DMS114 treated with DMSO at 0.1 percent for 48 hours (cell line): ENCODE measurements around the gene ELMO3.

ENCODE experiments used
- DNase-seq: peaks from one replicate; lab custom pipeline; 2025; ENCODE audit not compliant: unreplicated experiment; lab: John Stamatoyannopoulos, UW

The ELMO3 gene

DNA sequence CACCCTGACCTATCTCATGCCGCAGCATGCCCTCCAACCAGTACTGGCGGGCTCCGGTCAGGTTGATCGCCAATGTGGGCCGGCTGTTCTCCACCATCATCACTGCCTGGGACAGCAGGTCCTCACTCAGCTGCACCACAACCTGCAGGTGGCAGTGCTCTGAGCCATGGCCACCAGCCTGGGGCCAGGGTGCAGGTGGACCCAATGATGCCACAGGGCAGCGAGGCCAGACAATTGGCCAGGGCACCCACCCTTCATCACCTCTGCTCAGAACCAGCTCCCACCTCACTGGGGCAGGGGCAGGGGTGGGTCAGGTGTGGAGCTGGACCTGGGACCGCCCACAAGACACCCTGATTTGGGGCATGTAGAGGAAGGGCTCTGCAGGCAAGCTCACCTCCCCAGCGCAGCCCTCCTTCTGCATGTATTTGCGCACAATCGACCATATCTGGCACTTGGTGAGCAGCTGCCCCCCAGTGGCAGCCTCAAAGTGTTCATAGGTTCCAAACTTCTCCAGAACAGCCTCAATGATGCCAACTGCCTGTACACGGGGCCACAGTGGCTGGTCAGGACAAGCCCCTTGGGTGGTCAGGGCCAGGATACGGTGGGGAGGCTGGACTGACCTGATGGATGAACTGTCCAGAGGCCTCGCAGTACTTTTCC, 19.4 kb upstream of the ELMO3 start:
- DNase-seq, result peak; percentile 45

DNA sequence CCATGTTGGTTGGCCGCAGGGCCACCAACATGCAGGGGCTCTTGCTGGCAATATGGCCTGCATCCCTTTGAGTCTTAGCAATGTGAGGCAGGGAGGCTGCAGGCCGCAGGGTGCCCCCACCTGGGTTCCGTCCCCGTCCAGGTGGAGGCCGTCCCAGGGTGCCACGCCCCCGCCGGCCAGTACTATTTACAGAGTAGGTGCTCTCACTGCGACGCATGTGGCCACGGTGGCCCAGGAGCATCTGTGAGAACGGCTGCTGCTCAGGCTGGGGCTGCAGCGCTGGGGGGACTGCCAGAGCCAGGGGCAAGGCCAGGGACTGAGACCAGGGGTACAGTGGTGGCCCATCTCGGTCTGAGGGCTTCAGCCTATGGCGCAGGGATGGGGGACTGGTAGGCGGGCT, 18.8 kb upstream of the ELMO3 start:
- DNase-seq, result no peak

DNA sequence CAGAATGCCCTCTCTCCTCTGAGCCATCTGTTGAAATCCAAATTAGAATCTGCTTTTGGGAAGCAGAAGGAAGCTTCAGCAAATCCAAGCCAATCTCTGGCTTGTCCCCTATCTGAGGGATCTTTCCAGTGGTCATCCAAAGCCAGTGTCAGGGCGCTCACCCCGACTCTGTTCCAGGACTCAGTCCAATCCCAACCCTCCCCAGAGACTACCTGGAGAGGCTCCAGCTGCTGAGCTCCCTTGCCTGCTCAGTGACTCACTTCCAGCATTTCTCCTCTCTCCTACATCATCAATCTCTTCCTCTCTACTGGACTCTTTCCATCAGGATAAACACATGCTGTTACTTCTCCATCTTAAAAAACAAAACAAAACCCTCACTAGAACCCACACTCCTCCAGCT, 17.6 kb upstream of the ELMO3 start:
- no peak for DNase-seq

DNA sequence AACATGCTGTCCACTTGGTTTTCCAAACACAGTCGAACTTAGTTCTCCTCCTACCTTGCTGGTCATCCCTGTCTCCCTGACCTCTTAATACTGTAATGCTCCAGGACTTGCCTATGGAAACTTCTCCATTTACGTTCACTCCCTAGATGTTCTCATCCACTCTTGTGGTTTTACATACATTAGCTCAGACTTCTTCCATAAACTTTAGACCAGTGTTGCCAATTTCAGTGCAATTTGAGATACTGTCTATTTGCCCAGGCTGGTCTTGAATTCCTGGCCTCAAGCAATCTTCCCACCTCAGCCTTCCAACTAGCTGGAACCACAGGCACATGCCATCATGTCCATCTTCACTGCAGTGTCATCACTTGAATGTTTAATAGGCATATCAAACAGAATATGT, 16.6 kb upstream of the ELMO3 start:
- no peak for DNase-seq

DNA sequence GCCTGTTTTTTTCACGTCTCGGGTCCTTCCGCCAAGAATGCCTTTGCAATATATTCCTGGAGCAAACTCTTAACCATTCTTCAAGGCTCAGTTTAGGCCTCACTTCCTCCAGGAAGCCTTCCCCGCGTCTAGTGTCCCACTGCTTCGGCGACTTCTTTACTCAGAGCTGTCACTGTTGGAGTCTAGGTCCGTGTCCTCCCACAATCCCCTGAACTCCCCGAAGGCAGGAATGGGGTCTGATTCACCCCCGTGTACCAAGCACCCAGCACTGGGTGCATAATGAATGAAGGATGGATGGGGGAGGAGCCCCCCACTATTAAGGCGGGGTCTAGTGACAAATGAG, 15.7 kb upstream of the ELMO3 start:
- DNase-seq, result no peak

DNA sequence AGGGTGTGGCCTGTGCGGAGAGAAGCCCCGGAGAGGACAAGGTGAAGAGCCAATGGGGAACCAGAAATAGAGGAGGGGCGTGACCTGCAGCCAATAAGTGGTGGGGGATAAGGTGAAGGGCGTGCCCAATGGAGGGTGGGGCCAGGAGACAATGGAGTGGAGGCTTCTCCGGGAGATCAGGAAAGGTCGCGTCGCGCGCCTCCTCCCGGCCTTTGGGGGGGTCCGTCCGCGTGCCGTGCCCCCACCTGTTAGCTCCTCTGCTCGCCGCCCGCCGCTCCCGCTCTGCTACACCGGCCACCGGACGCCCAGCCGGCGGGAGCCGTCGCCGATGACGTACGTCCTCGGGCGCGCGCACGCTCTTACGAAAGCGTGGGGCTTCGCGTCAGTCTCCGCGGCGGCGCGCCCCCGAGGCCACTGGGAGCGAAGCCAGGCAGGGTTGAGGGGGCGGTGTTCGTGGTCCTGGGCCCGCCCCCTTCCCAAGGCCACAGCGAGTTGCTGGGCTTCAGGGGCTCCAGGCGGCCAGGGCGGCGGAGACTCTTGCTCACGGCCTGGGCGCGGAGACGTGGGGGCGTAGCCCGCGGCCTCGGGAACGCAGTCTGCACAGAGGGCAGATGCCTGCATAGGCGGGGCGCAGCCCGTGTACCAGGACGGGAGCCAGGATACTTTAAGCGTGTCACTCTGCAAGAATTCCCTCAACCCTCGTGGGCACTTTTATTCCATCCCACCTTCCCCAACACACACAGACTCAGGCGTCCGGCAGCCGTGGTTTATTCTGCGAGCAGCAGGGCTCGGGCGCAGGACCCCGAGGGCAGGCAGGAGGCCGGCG, 15.1 kb upstream of the ELMO3 start, which contains the start of gene MATCAP1:
Gene MATCAP1 (minus strand): TSS at position 337 of the 826 bp plus-strand sequence. CDS start 3,353 bp downstream, outside the sequence.
- DNase-seq, result peak; percentile 99

DNA sequence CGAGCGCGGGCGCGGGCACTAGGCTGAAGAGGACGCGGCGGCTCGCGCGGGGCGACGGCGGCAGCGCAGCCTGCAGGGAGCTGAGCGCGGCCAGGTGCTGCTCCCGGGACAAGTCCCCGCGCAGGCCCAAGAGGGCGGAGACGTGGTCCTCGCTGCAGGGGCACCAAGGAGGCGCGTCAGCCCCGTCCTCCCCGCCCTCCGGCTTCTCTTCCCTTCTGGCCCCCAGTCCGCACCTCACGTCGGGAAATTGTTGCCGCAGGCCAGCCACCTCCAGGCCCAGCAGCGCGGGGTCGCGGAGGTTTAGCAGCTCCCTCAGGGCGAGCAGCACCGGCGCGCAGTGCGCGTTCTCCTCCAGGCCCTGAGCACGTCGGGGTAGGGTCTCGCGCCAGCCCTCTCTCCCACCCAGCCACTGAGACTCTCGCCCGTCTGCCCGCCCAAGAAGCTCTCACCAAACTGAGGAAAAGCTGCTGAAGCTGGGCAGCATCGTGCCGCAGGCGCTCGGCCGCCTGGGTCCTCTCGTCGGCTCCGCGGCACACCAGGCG, 14.4 kb upstream of the ELMO3 start:
- no peak for DNase-seq

DNA sequence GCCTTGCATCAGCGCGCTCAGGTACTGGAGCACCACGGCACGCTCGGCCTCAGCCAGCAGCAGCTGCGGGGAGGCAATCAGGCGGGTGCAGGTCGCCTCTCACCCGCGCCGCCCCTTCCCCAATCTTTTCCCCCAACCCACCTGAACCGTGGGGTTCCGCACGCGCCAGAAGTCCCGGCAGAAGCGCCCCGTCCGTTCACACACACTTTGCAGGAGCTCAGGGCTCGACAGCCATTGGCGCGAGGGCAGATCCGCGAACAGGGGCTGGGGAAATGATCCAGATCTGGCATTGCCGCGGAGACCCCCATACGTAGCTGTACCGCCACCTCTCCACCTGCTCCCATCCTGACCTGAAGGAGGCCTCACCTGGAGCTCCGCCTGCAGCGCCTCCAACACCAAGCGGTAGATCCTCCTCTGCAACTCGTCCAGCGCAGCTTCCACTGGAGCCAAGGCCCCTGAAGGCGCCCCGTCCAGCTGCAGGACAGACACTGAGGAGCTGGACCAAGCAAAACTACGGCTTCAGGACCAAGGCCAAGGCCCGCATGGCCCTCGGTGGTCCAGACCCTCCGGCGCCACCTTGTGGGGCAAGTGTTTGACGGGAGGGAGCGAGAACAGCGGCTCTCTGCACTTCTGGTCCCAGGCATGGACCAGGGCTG, 13.8 kb upstream of the ELMO3 start:
- peak; percentile 71 for DNase-seq

DNA sequence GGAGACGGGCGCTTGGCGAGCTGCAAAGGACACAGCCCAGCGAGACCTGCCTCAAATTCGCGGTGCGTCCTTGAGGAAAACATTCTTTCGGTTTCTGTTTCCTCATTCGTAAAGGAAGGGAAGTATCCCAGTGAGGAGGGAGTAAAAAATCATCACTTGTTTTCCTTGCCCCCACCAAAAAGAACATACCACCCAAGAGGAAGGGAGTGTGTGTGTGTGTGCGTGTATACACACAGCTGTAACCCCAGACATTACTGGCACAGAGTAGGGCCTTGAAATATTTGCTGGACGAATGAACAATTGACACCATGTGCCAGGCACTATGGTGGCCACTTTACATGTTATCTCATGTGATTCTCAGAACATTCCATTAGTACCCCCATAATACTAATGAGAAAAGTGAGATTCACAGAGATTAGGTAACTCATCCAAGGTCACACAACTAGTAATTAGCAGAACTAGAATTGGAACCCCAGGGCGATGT, 13.2 kb upstream of the ELMO3 start:
- DNase-seq, result no peak

DNA sequence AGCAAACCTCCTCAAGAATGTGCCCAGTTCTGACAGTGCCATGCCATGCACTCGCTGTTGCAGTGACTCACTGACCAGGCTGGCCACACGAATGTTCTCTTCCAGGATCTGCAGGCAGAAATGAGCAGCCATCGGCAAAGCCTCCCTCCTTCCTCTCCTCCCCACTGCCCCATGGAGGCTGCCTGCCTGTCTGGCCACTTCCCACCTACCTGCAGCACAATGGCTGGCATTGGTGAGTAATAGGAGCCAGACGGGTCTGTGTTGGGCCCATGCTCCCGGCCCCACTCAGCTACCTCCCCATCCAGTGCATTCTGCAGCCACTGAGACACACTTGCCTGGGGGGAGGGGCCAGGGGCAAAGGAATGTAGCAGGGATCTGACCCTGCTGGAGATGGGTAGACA, 12.4 kb upstream of the ELMO3 start:
- no peak for DNase-seq

DNA sequence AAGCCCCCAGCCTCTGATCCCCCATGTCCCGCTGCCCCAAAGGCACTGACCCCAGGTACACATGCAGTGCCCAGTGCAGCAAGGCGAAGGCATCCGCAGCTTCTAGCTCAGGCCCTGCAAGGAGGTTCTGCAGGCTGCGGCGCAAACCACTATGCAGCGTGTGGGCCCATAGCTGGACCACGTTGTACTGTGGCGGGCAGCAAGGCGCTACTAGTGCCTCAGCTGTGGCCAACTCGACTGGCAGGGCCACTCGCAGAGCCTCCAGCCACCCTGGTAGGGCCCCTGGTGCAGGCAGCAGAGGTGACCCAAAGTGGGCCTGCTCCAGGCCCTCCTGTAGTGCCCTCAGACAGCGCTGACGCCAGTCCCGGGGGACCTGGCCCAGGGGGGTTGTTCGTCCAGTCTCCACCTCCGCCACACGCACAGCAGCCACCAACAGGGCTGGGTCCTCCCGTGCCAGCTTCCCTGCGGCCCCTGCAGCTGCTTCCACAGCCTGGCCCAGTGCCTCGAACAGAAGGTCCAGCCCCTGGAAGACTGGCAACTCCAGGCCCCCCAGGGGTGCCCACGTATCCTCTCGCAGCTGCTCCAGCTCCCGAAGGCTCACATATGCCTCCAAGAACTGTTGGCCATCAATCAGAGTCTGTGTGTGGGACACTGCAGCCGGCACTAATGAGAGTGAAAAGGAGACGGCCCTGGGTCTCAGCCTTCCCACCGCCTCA, 11.6 kb upstream of the ELMO3 start:
- DNase-seq, result no peak

DNA sequence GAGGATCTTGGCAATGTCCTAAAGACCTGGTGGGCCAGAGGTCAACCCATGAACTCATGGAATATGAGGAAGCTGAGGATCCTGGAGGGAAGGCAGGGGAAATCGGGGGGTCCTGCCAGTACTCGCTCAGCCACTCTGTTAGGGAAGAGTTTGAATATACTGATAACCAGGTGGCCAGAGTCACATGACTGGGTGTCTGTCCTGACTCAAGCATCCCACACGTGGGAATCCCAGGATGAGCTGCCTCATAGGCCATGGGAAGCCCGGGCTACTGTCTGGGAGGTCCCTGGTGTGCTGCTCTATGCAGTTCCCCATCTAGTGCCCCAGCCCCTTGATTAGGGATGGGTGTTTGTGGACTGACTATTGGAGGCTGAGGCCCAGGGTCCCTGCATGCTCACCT, 10.6 kb upstream of the ELMO3 start:
- no peak for DNase-seq

DNA sequence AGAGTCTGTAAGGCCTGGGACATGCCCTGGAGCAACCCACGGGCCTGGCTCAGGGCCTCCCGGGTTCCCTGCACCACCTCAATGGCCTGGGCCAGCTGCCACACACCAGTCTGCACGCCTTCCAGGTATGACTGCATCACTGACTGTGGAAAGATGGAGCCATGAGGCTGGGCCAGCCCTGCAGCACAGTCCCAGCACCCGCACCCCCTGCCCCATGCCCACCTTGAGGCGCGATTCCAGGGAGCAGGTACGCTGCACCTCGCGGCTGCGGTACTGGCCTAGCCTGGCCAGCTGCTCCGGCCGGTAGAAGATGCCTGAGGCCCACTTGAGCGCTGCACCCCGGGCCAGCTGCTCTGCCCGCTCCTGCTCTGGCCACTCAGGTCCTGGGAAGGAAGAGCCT, 10.1 kb upstream of the ELMO3 start:
- DNase-seq, result no peak

DNA sequence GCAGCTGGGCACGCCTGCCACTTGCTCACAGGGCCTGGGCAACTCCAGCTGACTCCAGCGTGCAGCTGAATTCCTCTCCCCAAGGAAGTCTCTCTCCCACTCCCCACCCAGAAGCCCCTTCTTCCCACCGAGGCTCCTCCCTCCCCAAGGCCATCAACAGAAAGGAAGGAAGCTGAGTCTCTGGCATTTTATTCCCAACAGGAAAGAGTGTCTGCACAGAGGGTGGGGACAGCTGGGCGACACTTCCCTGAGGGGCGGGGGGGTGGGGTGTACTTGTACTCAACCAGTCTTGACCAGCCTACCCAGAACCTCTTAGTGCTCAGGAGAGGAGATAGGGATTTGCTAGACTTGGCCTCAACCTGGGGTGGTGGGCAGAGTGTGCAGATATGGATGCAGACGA, 8.9 kb upstream of the ELMO3 start, which contains the start of gene EXOC3L1:
Gene EXOC3L1 (minus strand): TSS at position 96 of the 400 bp plus-strand sequence. CDS start 460 bp downstream, outside the sequence.
- no peak for DNase-seq

DNA sequence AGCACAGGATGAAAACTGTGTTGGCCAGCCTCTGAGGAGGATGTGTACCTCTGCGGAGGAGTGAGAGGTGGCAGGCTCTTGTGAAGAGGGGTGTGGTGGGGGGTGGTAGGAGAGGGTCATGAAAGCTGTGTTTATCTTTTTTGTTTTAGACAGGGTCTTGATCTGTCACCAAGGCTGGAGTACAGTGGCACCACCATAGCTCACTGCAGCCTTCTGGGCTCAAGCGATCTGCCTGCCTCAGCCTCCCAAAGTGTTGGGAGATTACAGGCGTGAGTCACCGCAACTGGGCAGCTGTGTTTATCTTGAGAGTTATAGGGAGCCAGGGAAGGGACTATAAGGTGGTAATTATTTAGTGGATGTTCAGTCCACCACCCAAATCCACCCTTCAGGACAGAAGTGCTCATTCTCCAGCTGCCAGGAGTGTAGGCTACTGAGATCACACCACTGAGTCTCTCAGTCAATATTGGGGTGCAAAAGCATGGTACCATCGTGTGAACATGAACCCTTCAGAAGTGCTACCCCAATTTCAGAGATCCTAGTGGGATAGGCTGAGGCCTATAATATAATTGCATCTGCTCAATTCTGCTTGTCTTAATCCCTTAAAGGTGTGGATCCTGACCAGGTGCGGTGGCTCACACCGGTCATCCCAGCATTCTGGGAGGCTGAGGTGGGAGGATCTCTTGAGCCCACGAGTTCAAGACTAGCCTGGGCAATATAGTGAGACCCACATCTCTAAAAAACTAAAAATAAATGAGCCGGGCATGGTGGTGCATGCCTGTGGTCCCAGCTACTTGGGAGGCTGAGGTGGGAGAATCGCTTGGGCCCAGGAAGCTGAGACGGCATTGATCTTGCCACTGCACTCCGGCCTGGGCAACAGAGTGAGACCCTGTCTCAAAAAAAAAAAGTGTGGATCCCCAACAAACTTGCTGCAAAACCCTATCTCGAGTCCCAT, 8.2 kb upstream of the ELMO3 start:
- no peak for DNase-seq

DNA sequence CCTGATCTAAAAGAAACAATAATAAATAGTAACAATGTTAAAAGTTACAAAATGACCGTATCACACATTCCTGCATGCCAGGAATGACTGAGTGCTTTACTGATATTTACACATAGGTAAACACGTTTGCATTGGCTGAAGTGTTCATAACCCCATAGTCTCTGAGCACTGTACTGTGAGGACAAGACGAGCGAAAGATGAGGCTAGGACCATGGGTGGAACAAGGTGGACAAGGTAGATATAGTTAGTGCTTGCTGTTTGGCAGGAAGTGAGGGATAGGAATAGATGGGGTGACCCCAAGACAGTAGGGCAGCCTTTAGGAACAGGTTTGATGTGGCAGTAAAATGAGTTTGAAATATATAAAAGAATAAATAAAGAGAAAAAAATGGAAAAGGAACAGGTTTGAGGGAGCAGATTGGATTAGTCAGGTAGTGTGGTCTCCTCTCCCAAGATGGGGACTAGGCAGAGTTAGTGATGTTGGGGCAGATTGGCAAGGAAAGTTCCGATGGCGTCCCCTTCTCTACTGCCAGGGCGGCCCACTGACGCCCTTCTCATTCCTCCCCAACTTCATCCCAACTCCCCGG, 7.4 kb upstream of the ELMO3 start:
- DNase-seq, result no peak

DNA sequence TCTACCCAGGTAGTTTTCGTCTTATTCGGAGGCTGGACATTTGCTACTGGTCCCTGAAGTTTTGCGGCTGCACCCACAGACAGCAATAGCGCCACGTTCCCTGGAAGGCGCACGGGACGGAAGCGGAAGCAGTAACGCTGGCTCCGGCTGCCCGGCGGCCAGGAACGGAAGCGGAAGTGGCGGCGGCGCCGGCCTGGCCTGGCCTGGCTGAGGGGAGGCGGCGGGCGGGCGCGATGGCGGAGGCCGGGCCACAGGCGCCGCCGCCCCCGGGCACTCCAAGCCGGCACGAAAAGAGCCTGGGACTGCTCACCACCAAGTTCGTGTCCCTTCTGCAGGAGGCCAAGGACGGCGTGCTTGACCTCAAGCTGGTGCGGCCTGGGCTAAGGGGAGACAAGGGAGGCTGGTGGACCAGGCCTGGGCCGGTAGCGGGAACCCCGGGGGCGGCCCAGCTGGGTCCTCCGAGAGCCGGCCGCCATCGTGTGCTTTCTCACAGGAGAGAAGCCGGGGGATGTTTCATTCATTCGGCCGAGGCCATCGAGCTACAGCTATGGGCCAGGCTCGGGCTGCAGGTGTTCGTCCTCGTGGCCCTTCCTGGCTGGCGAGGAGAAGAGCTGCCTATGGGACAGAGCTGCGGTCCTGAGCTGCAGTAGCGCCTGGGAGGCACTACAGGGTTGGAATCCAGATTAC, 6.8 kb upstream of the ELMO3 start, which contains the start of gene E2F4:
Gene E2F4 (plus strand): TSS at position 161 of the 687 bp plus-strand sequence. CDS start 73 bp downstream, at position 234.
- peak; percentile 88 for DNase-seq

DNA sequence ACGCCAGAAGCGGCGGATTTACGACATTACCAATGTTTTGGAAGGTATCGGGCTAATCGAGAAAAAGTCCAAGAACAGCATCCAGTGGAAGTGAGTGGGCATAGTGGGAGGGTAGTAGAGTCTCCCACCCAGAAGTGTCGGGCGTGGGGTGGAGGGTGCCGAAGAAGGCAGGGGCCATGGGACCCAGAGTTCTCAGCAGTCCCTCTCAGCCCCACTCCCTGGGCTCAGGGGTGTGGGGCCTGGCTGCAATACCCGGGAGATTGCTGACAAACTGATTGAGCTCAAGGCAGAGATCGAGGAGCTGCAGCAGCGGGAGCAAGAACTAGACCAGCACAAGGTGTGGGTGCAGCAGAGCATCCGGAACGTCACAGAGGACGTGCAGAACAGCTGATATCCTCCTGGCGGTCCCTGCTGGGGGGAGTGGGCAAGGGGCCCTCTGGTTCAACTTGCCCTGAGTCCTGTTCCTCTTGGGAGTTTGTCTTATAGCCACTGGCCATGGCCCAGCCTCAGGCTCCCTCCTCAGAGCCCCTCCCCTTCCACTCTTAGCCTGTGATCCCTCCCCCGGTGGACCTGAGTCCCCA, 6.1 kb upstream of the ELMO3 start:
- DNase-seq, result no peak
